Brain pericyte (primary cell): Measurements from ENCODE around the gene AASDH.
"Not testable (repeated sequence)": the region's sequence is repeated elsewhere in the genome, so short reads cannot be mapped to it uniquely, and the experiment has no call there.

ENCODE experiments used
- DNase-seq: peaks from one replicate; pipeline ENCODE4 v3.0.0-alpha.2; 2012; ENCODE audit warnings: low read depth, low spot score

AASDH gene

DNA sequence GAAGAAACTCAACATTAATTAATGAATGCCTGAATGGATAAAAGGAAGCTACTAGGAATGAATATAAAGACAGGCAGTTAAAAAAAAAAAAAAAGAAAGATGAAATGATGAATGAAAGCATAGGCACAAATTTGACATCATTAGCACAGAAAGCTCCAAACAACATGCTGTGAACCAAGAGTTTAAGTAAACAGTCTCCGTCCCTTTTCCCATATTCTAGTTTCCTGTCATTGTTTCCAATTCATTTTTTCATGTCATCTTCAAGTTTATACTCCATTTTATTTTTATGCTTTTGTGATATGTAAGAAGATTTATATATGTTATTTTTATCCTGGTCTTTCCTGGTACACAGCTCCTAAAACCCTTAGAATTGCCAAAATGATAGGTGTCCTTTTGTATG is 17.7 kb upstream of the AASDH start:
- no peak for DNase-seq

DNA sequence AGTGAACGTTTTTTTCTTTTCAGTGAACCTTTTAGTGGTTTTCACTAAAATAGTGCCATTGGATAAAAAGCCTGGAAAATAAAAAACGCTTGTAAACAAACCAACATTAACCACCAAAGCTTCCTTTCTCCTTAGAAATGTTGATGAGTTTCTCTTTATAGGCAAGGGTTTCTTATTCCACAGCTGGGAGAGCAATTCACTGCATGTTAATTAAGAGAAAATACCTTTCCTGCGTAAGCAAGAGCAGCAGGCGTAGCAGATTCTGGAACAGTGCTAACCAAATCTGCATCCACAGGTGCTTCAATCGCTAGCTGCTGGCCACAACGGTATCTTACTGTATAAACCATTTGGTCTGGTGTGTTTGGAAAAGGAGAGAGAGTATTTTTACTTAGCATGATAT is 13.3 kb upstream of the AASDH start:
- no peak for DNase-seq

GRCh38 chr4:56391270-56391669 is 4.0 kb upstream of the AASDH start:
- no peak for DNase-seq

DNA sequence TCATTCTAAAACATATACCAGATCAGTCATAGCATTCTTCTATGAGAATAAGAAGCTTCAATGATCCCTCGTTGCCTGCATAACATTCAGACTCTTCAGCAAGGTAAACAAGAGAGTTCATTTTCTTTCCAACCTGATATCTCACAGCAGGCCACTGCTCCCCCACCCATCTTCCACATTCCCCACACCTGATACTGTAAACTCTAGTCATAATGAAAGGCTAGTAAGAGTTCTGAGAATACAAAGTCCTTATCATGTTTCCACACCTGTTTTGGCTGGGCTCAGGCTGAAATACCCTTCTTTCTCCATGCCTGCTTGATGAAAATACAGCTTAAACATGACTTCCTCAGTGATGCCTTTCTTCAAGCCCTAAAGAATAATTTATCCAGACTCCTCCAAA is 2.3 kb upstream of the AASDH start:
- no peak for DNase-seq

DNA sequence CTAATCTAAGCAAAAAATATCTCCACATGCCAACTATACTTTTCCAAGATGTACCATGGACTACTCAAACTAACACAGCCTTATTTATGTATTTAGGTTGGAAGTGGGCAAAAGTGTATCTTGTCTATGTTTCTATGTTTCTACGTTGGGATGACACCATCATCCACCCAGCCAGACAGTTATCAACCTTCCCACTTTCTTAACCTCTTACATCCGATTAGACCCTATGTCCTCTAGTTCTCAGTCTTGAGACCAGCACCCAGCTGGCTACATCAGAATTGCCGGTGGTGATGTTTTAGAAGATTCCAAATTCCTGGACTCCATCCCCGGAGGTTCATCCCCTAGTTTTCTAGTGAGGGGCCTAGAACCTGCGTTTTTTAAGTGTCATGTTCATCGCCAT is 1.0 kb upstream of the AASDH start:
- no peak for DNase-seq

GRCh38 chr4:56386091-56386490 is 1.2 kb downstream of the AASDH start:
- DNase-seq: no peak

GRCh38 chr4:56375458-56375857 is 11.8 kb downstream of the AASDH start:
- DNase-seq: no peak

GRCh38 chr4:56374956-56375355 is 12.3 kb downstream of the AASDH start:
- no peak for DNase-seq

- no peak for DNase-seq
These were observed 14.5 kb downstream of the AASDH start for GRCh38 chr4:56372774-56373173.

DNA sequence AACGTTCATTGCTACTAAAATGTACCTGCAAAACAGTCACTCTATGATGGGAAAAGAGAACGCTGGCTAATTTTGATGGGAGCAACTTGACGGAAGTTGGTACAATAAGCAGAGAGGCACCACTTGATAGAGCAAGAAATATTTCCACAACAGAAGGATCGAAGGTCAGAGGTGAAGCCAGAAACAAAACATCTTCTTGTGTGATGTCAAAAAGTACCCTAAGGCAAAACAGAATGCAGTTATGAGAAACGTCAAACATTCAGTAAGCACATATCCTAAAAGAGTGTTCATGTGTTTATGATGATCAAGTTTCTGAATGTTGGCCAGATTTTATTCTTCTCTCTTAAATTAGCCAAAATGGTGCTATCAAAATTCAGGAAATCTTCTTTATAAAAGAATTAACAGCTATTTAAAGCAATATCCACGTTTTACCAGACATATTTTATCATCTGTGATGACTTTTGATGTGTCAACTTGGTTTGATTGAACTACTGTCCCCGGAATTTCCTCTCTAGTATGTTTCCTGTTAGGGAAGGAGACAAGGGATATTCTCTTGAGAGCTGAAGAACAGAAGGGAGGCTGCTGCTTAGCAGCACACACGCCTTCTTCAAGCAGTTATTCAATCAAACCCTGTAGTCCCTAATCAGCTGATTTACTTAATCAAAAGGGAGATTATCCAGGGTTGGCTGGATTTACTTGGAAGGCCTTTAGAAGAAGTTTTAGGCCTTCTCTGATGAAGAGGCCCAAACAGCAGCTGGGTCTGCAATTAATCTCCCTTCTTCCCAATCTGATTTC is 15.7 kb downstream of the AASDH start:
- DNase-seq: no peak

- no peak for DNase-seq
These were observed 16.9 kb downstream of the AASDH start for GRCh38 chr4:56370377-56370776.

- not testable (repeated sequence) for DNase-seq
These were observed 24.3 kb downstream of the AASDH start for GRCh38 chr4:56362981-56363380.

DNA sequence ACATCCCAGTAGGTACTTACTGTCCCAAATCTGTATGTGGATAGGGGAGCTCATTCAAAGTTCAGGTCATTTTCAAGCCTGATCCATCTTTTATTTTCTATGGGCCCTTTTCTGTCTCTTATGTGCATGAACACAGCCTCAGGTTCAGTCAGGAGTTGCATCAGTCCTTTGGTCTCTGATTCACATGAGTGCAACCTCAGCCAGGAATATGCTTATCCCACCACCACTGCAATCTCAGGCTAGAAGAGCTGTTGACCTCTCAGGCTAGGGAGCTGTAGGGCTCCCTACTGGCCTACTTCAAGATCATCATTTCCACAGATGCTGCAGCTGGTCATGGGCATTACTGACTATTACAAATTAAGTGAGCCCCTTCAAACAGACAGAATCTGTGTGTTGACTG is 27.2 kb downstream of the AASDH start:
- no peak for DNase-seq

- no peak for DNase-seq
These were observed 30.6 kb downstream of the AASDH start for GRCh38 chr4:56356650-56357049.

GRCh38 chr4:56348576-56348975 is 38.7 kb downstream of the AASDH start:
- DNase-seq: no peak

GRCh38 chr4:56345458-56345857 is 41.8 kb downstream of the AASDH start:
- DNase-seq: no peak

- DNase-seq: no peak
These were observed 44.5 kb downstream of the AASDH start for GRCh38 chr4:56342746-56343145.

DNA sequence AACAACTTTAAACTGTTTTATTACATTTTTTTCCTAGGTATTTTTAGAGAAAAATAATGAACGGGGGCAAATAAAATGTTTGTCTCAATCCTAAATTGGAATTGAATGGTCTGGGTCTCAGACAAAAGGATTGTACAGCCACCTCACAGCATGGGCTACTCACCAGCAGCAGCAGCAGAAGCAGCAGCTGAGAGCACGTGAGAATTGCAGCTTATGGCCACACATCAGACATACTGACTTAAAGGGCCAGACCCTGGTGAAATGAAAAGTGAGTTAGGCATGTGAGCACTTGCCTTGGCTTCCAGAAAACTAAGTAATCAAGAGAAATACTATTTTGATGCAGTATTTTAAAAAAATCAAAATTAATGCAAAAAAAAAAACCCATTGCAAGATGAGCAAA is 56.6 kb downstream of the AASDH start:
- DNase-seq: no peak

- DNase-seq: no peak
These were observed 60.9 kb downstream of the AASDH start for GRCh38 chr4:56326363-56326762.

DNA sequence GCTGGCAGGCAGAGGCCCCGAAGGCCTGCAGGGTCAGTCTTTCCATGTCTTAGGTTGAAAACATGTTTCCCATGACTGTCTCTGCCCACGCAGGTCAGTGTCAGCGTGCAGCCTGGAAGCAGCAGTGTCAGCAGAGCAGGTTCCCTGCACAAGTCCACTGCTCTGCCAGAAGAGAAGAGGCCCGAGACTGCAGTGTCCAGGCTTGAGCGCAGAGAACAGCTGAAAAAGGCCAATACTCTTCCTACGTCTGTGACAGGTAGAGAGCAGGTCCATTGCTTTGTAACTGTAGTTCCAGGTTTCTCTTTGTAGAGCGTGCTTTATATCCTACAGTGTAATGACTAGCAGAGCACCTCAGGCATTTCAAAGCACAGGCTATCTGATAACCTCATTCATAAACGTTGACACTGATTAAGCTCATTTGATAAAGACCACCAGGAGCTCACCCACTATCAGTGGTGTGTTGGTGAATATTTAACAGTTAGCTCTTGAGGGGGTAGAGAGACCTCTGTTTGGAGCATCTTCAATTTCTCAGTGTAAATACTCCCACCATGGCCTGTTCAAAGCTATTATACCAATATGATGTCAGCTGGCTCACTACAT is 63.2 kb downstream of the AASDH start:
- DNase-seq: no peak

GRCh38 chr4:56323327-56323726 is 64.0 kb downstream of the AASDH start:
- DNase-seq: no peak

GRCh38 chr4:56321251-56321650 is 66.0 kb downstream of the AASDH start:
- DNase-seq: no peak

- no peak for DNase-seq
These were observed 67.0 kb downstream of the AASDH start for GRCh38 chr4:56320293-56320692.

GRCh38 chr4:56318555-56318954 is 68.7 kb downstream of the AASDH start:
- no peak for DNase-seq
